Measurements from ENCODE around the gene C1orf105. TPM values are rescaled to one million over a fixed set of nuclear protein-coding genes. Genes with fewer than 3 reads are reported as not detected.

The C1orf105 gene
- total and polyA plus RNA-seq, 7 donors, result 0.18 to 17.3 (median 1.6) TPM; not detected in 1

DNA sequence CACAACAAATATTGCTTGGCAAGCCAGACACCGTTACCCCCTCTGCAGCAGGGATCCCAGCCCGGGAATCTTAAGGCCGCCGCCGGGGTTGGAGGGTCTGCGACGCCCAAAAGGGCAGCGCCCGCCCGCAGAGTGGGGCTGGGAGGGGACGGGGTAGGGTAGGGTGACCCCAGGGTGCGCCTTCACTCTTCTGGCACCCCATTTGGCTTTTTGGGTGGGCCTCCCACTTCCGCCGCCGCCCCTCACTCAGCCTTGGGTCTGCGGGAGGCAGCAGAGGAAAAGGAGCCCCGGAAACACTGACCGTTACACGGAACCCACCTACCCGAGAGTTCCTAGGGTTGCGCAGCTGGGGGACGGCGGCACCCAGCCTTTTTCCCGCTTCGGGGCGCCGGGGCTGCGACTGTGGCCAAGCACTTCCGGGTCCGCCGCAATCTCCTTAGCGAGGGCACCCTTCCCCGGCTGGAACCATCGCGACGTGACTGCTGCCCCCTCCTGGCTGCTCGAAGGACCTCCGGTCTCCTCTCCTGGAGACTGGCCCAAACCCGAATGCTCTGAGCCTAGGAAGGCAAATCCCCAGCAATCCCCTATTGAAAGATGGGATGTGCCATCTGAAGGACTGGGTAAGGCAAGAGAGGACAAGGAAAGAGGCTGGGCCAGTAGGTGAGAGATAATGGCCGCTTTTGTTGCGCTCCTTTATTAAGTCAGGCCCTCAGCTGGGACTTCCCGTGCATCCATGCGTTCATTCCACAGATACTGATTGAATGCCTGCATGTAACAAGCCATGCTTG, 23.4 kb downstream of the C1orf105 start, which contains the start of gene PIGC:
TSS of gene PIGC (minus strand) at position 404 of the 788 bp plus-strand sequence. CDS start 1,447 bp downstream, outside the sequence.
- no peaks in the 10 kb centered on the region for H3K27me3 ChIP-seq (ENCODE audit: insufficient read depth in 3 of 3, low read length in 2 of 3)
- ATAC-seq (peak; percentile 93 to 99 (median 96)), DNase-seq (peak; percentile 90 to 96)
- TF ChIP-seq, protein P1, sequence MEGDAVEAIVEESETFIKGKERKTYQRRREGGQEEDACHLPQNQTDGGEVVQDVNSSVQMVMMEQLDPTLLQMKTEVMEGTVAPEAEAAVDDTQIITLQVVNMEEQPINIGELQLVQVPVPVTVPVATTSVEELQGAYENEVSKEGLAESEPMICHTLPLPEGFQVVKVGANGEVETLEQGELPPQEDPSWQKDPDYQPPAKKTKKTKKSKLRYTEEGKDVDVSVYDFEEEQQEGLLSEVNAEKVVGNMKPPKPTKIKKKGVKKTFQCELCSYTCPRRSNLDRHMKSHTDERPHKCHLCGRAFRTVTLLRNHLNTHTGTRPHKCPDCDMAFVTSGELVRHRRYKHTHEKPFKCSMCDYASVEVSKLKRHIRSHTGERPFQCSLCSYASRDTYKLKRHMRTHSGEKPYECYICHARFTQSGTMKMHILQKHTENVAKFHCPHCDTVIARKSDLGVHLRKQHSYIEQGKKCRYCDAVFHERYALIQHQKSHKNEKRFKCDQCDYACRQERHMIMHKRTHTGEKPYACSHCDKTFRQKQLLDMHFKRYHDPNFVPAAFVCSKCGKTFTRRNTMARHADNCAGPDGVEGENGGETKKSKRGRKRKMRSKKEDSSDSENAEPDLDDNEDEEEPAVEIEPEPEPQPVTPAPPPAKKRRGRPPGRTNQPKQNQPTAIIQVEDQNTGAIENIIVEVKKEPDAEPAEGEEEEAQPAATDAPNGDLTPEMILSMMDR (IDR thresholded peaks at IDR 0.05), result peak; percentile 81
- peak within 1 kb of the TSS; percentile 99 for H3K4me3 ChIP-seq
- H3K9me3 ChIP-seq, result no peaks in the 10 kb centered on the region
- peaks cover 19% of the 10 kb centered on the region for H3K4me1 ChIP-seq
- WGBS, 3 donors, result 5 to 7% (median 6%) methylated on average over 34 to 43 of the region's 43 CpGs
- peak within 1 kb of the TSS; percentile 81 for H3K27ac ChIP-seq
- intact Hi-C loops (cut with DNase I), result loop anchor here in 1 of 2 donors (10.0 kb wide), 1 partner anchor 659 kb away; the partner anchor contains the start of gene METTL13
- H3K36me3 ChIP-seq (ENCODE audit: insufficient read depth in 1 of 2, low read depth in 1 of 2), result peaks cover 0 to 16% of the 10 kb centered on the region in 2 donors

- H3K27me3 ChIP-seq (ENCODE audit: insufficient read depth in 3 of 3, low read length in 2 of 3), result no peaks in the 10 kb centered on the region
- DNase-seq (no peak), ATAC-seq (peak; percentile 66 to 85 (median 72))
- intact Hi-C loops (cut with DNase I), result loop anchor here (2.0 to 10.0 kb wide), 3 partner anchors 86 to 662 kb away; partner anchors contain the start of genes SUCO (in 2 of the 2) and METTL13 (in 1 of the 2)
- 29 to 41% (median 33%) methylated on average over 3 of the region's 3 CpGs for WGBS, 3 donors
- peaks cover 16% of the 10 kb centered on the region for H3K4me1 ChIP-seq
- H3K9me3 ChIP-seq, result no peaks in the 10 kb centered on the region
- no peak overlapping the region for H3K4me3 ChIP-seq
- peak overlapping the region; percentile 59 for H3K27ac ChIP-seq
- peaks cover 0 to 10% of the 10 kb centered on the region in 2 donors for H3K36me3 ChIP-seq (ENCODE audit: insufficient read depth in 1 of 2, low read depth in 1 of 2)
- TF ChIP-seq, protein P1 (IDR thresholded peaks at IDR 0.05), result no peak
Measured at GRCh38 chr1:172446547-172446946, 26.1 kb downstream of the C1orf105 start.

DNA sequence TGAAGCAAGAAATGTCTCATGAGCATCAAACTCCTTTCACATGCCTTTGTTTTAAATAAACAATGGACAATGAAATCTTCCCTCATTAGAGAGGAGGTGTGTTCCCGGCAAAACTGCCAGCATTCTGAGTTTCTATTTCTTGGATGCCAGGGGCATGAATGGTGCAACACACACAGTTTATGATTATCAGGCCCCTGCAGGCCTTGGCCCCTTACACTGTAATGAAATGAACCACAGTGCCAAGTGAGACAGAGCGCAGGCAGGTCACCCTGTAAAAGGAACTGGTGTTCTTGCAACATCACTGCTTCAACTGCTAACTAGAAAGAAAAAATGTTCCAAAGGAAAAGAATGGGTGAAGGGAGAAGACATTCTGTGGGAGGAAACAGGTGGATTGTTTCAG, 27.2 kb downstream of the C1orf105 start:
- Histone ChIP-seq H3K4me3 (no peak overlapping the region), H3K27me3 (ENCODE audit: insufficient read depth in 3 of 3, low read length in 2 of 3) (no peaks in the 10 kb centered on the region), H3K27ac (no peak overlapping the region), H3K36me3 (ENCODE audit: insufficient read depth in 1 of 2, low read depth in 1 of 2) (no peaks in the 10 kb centered on the region), H3K4me1 (peaks cover 17% of the 10 kb centered on the region), H3K9me3 (no peaks in the 10 kb centered on the region)
- intact Hi-C loops (cut with DNase I), result loop anchor here (2.0 to 10.0 kb wide), 3 partner anchors 85 to 663 kb away; partner anchors contain the start of genes SUCO (in 2 of the 2) and METTL13 (in 1 of the 2)
- ATAC-seq, result no peak
- no peak for DNase-seq
- 55 to 59% (median 56%) methylated on average over 2 of the region's 2 CpGs for WGBS, 3 donors
- TF ChIP-seq, protein P1 (IDR thresholded peaks at IDR 0.05), result no peak

GRCh38 chr1:172448995-172449584, 28.6 kb downstream of the C1orf105 start:
- DNase-seq (no peak), ATAC-seq (no peak)
- intact Hi-C loops (cut with DNase I), result loop anchor here (5.0 to 10.0 kb wide), 2 partner anchors 83 to 664 kb away; partner anchors contain the start of genes METTL13 (in 1 of the 2) and SUCO (in 1 of the 2)
- no peaks in the 10 kb centered on the region for H3K36me3 ChIP-seq (ENCODE audit: insufficient read depth in 1 of 2, low read depth in 1 of 2)
- TF ChIP-seq, protein P1 (IDR thresholded peaks at IDR 0.05), result no peak
- peaks cover 22% of the 10 kb centered on the region for H3K4me1 ChIP-seq
- H3K27me3 ChIP-seq (ENCODE audit: insufficient read depth in 3 of 3, low read length in 2 of 3), result no peaks in the 10 kb centered on the region
- 90 to 92% (median 91%) methylated on average over 6 of the region's 6 CpGs for WGBS, 3 donors
- no peak overlapping the region for H3K27ac ChIP-seq
- H3K9me3 ChIP-seq, result no peaks in the 10 kb centered on the region
- H3K4me3 ChIP-seq, result no peak overlapping the region

Data from psoas muscle (tissue), 8 donors.